Stimulated activated CD8-positive, alpha-beta memory T cell treated with anti-CD3 and anti-CD28 coated beads, Interleukin-15, amount 100 ng/mL, for 24 hours (primary cell): ENCODE results near the gene ADH1A.
"Not testable (repeated sequence)": the region's sequence is repeated elsewhere in the genome, so short reads cannot be mapped to it uniquely, and the experiment has no call there.

Experiments used
- DNase-seq: peaks from one replicate; pipeline ENCODE4 v3.0.0-alpha.2; 2020; ENCODE audit warnings: low read depth

The ADH1A gene

DNA sequence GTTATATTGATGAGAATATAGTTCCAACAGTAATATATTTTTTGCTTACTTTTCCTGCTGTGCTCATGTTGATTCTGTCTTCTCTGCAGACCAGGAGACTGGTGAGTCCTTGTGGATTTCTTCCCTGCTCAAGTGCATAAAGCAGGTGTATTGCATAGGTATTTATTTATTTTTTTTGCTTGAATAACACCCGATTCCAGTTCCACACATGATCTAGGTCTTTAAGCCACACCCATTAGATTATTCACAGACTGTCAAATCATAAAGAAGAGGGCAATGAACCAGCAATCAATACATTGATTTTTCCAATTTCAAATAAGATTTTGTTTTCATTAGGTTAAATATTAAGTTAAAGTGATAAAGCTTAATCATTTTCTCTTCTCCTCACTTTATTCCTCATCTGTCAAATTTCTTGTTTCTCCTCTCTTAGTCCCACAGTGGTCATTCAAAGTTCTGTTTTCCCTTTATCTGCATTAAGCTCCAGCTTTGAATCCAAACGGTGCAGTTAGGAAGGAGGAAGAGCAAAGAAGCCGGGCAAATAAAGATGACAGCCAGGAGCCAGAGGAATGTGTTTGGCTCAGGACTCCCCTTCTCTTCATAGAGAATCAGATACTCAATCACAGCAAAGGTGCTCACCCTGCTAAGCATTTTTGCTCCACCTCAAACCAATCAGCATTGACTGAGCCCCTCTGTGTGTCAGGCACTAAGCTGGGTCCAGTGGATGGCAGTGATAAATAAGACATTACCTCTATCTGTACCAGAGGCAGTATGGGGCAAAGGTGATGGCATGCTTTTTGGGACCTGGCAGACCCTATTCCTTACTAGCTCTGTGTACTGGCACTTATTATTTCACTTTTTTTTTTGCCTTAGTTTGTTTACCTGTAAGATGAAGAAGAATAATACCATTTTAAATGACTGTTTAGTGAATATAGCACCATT lies at the start of gene ADH1A:
TSS of gene ADH1A (minus strand) at position 138 of the 939 bp plus-strand sequence. CDS start at position 67, 71 bp downstream.
- no peak for DNase-seq

- DNase-seq, result no peak
Observed at GRCh38 chr4:99339172-99339571, 48.4 kb upstream of the ADH1A start.

DNA sequence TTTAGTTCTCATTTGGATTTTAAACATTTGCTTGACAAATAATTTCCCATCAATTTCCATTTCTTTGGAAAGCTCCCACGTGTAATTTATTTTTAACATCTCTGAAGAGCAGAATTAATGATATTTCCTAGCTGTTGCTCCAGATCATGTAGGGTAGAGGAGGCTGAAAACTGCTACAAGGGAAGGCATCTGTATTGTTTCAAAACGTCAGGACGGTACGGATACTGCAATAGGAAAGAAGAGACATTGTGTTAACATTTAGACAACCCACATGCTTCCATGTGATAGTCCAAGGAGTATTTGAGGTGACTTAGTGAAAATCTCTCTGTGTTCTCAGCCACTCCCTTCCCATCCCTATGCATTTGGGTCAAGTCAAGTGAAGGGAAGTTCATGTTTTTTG lies 45.8 kb upstream of the ADH1A start:
- DNase-seq, result no peak

- DNase-seq, result no peak
Observed at GRCh38 chr4:99334880-99335279, 44.1 kb upstream of the ADH1A start.

GRCh38 chr4:99330648-99331047 lies 39.9 kb upstream of the ADH1A start:
- no peak for DNase-seq

DNA sequence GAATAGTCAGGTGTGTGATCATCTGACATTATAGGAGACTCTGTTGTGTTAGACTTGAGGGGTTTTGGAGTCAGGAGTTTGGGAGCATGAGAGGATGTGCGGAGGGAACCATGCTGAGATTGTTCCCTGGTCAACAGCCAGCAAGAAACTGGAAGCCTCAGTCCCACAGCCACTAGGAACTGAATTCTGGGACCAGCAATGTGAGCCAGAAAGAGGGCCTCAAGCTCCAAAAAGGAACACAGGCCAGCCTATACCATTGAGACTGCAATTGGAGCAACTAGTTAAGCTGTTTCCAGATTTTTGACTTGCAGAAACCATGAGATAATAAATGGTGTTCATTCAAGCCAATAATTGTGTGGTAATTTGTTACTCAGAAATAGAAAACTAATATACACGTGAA lies 39.1 kb upstream of the ADH1A start:
- DNase-seq, result no peak

GRCh38 chr4:99324979-99325378 lies 34.2 kb upstream of the ADH1A start:
- DNase-seq, result no peak

DNA sequence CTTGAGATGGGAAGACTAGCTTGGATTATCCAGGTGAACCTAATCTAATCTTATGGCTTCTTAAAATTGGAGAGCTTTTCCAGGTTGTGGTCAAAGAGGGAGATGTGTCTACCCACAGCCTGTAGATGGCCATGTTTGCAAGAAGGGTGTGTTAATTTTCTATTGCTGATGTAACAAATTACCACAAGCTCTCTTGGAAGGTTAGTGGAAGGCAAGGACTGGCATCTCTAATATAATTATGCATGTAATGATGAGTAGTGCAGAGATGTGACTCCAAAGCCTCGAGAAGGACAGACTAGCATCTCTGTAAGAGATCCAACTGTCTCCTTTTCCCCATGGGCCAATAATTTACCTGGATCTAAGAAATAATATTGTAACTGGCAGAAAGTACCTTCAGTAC lies 33.6 kb upstream of the ADH1A start:
- no peak for DNase-seq

- DNase-seq, result no peak
Observed at GRCh38 chr4:99323756-99324155, 33.0 kb upstream of the ADH1A start.

DNA sequence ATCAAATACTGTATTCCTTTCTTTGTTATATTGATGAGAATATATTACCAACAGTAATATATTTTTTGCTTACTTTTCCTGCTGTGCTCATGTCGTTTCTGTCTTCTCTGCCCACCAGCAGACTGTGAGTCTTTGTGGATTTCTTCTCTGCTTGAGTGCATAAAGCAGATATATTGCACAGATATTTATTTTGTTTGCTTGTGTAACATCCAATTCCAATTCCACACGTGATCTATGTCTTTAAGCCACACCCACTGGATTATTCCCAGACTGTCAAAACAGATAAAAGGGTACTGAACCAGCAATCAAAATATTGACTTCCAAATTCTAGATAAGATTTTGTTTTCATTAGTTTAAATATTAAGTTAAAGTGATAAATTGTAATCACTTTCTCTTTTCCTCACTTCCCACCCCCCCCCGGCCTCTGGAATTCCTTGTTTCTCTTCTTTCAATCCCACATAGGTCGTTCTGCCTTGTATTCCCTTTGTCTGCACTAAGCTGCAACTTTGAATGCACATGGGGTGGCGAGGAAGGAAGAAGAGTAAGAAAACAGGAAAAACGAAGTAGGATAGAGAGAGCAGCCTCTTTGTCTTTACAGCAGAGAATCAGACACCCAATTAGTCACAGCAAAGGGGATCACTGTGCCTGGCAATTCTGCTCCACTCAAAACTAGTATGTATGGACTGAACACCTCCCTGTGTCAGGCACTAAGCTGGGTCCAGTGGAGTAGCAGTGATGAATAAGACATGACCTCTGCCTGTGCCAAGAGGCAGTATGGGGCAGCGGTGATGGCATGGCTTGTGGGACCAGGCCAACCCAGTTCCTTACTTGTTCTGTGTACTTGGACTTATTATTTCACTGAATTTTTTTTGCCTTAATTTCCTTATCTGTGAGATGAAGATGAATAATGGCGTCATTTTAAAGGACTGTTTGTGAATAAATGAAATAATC lies 30.7 kb upstream of the ADH1A start, which contains the start of gene ADH1B:
TSS of gene ADH1B (minus strand) at position 161 of the 951 bp plus-strand sequence. CDS start at position 91, 70 bp downstream.
- no peak for DNase-seq

GRCh38 chr4:99317811-99318210 lies 27.0 kb upstream of the ADH1A start:
- DNase-seq, result not testable (repeated sequence)

DNA sequence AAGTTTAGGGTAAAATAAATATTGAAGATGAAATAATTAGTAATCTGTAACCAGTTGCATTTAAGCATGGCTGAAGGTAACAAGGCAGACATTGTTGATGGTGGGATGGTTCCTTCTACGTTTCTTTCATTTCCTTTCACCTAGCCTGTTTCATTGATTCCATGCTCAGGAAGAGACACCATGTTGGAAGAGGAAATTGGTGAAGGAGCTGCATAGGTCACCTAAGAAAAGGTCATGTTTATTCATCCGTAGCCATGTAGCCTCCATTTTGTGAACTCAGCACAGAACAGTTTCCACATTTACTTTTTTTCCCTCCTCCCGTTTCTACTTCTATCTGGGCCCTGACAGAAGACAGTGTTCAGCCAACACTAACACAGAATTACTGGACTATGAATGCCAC lies 26.6 kb upstream of the ADH1A start:
- no peak for DNase-seq

GRCh38 chr4:99315839-99316238 lies 25.1 kb upstream of the ADH1A start:
- DNase-seq, result no peak

DNA sequence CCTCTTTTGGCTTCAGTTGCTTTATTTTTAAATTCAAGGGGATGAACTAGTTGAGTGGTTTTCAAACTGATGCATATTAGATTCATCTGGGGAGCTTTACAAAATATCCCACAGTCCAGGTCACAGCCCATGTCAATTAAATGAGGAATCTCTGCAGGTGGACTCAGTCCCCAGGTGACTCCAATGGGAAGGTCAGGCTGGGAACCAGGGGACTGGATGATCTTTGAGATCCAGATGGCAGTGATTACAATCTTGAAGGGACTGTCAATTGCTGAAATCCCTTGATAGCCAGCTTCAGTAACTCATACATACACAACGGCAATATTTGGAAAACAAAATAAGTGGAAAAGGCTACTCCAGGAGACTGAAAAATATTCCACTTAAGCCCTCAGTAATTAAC lies 23.4 kb upstream of the ADH1A start:
- no peak for DNase-seq

- no peak for DNase-seq
Observed at GRCh38 chr4:99310389-99310788, 19.6 kb upstream of the ADH1A start.

DNA sequence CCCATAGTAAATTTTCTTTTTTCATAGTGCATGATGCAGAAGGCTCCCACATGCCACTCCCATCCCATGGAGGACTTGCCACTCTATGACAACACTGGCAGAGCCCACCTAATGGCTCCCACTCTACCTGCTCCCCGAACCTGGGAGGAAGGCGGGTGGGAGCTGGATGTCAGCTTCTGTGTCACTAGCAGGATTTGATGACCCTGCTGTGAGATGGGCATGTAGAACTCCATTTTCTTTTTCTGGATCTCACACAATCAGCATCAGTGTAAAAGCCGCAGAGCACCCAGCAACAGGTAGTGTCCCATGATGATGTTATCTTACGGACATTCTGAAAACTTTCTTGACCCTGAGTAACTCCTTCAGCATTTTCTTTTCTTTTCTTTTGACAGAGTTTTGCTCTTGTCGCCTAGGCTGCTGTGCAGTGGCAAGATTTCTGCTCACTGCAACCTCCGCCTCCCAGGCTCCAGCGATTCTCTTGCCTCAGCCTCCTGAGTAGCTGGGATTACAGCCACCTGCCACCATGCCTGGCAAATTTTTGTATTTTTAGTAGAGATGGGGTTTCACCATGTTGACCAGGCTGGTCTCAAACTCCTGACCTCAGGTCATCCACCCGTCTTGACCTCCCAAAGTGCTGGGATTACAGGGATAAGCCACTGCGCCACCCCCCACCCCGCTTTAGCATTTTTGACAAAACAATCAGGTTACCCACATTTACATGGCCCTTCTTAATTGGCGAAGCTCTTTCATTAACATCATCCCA lies 15.0 kb upstream of the ADH1A start:
- DNase-seq, result no peak

DNA sequence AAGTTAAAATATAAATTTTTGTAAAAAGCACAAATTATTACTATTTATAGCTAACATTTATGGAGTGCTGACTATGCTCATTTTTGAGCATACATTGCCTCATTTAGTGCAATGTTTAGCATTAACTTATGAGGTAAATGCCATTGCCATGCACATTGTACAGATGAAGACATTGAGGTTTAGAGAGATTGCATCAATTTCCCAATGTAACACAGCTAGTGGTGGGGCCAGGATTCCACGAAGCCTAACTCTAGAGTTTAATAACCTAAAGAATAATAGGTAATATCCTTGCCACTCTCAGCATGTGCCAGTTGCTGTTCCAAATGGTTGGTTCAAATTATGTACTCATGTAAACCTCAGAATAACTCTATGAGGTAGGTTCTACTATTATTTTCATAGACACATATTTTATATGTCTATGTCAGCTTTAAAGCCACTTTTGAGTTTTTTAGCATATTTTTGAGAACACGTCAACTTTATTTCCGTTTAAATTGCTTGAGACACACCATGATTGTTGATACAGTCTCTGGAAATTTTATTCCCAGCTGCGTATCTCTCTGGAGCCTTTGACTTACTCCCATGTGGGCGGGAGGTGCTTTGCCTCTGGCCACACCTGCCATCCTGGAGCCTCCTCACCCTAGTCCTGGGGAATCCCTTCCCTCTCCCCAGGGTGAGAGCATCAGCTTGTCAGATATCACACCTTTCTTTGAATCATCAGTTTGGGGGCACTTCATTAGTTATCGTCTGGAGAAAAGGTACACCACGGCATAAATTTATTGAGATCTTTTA lies 10.8 kb upstream of the ADH1A start:
- no peak for DNase-seq

DNA sequence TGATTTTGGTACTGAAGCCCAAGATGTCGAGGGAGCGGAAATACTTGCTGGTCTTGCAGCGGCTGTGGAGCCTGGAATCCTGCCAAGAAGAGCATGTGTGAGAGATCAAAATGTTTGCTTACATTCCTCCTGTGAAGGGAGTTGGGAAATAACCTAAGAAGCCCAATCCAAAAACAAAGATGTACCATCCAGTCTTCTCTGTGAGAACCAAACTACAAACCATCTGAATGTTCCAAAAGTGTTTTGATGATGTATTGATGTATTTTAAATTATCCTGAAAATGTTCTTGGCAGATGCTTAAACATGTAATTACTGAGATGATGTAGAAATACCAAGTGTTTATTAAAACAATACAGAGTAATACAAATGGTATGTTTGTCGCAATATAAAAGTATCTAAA lies 10.1 kb upstream of the ADH1A start:
- DNase-seq, result no peak

GRCh38 chr4:99293357-99293756 lies 2.6 kb upstream of the ADH1A start:
- no peak for DNase-seq

DNA sequence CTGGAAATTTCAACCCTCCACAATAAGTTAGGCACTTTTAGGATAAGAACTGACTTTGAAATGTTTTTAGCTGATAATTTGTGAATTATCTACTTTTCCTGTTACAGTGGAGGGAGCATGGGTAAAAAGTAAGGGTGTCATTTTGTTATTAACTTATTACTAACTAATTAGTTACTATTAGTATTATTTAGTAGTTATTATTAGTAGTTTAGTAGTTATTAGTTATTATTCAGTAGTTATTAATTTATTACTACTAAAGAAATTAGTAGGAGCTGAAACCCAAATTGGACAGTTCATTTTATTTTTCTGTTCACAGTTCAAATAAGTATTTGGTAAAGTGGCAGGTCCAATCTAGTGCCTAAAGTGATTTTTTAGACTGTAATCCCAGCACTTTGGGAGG lies 5.4 kb downstream of the ADH1A start:
- DNase-seq, result no peak

DNA sequence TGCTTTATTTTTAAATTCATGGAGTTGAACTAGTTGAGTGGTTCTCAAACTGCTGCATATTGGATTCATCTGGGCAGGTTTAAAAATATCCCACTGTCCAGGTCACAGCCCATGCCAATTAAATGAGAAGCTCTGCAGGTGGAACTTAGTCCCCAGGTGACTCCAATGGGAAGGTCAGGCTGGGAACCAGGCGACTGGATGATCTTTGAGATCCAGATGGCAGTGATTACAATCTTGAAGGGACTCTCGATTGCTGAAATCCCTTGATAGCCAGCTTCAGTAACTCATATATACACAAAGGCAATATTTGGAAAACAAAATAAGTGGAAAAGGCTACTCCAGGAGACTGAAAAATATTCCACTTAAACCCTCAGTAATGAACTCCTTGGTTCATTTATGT lies 8.1 kb downstream of the ADH1A start:
- DNase-seq, result no peak
